ENCODE measurements around the gene PPM1G.
A peak's percentile ranks its signal among the peaks of the same experiment; 100 is the strongest.

The PPM1G gene

GRCh38 chr2:27412419-27413152 lies 3.2 kb upstream of the PPM1G start:
- H3K27me3 ChIP-seq (ENCODE audit: low read depth, low read length) = 0 out of 2 replicates have a peak, but pooled peaks cover 2% of the 10 kb centered on the region
- no peak overlapping the region for H3K9ac ChIP-seq (ENCODE audit: low read length)
- TF ChIP-seq CTCF (IDR thresholded peaks at IDR 0.05; ENCODE audit: low read depth, low read length) (no peak), EZH2phosphoT487 (IDR thresholded peaks at IDR 0.05; ENCODE audit: low read depth) (no peak)
- no peak overlapping the region for H3K4me3 ChIP-seq (ENCODE audit: low read length)
- no peaks in the 10 kb centered on the region for H3K9me3 ChIP-seq (ENCODE audit: insufficient read depth, low read length)
- peaks cover 12% of the 10 kb centered on the region for H3K4me1 ChIP-seq (ENCODE audit: low read length)
- no peak overlapping the region for H2AFZ ChIP-seq (ENCODE audit: low read depth, low read length)
- H3K4me2 ChIP-seq (ENCODE audit: low read length) = no peak overlapping the region
- peaks cover under 1% of the 10 kb centered on the region for H3K36me3 ChIP-seq (replicated peaks; ENCODE audit: low read depth, low read length)
- peaks cover 18% of the 10 kb centered on the region for H3K79me2 ChIP-seq (ENCODE audit: low read length)
- peaks cover 10% of the 10 kb centered on the region for H4K20me1 ChIP-seq (ENCODE audit: insufficient read depth, low read length)
- no peak overlapping the region for H3K27ac ChIP-seq (ENCODE audit: low read length)

GRCh38 chr2:27408601-27409320 lies 630 bp downstream of the PPM1G start:
- Histone ChIP-seq H3K4me1 (ENCODE audit: low read length) (peaks cover 19% of the 10 kb centered on the region), H3K27me3 (ENCODE audit: low read depth, low read length) (0 out of 2 replicates have a peak, but pooled peaks cover 2% of the 10 kb centered on the region), H3K9me3 (ENCODE audit: insufficient read depth, low read length) (no peaks in the 10 kb centered on the region), H3K4me2 (ENCODE audit: low read length) (peak overlapping the region; percentile 84), H4K20me1 (ENCODE audit: insufficient read depth, low read length) (peaks cover 39% of the 10 kb centered on the region), H3K27ac (ENCODE audit: low read length) (peak overlapping the region; percentile 71), H3K9ac (ENCODE audit: low read length) (peak overlapping the region; percentile 95), H3K4me3 (ENCODE audit: low read length) (peak overlapping the region; percentile 89), H3K79me2 (ENCODE audit: low read length) (peaks cover 56% of the 10 kb centered on the region), H3K36me3 (replicated peaks; ENCODE audit: low read depth, low read length) (peaks cover 20% of the 10 kb centered on the region), H2AFZ (ENCODE audit: low read depth, low read length) (peak overlapping the region; percentile 6; the same call in 1 of the 2 replicates)
- TF ChIP-seq EZH2phosphoT487 (IDR thresholded peaks at IDR 0.05; ENCODE audit: low read depth) = no peak
- no peak for TF ChIP-seq CTCF (IDR thresholded peaks at IDR 0.05; ENCODE audit: low read depth, low read length)

- Histone ChIP-seq H3K27ac (ENCODE audit: low read length) (peak overlapping the region; percentile 71), H3K4me1 (ENCODE audit: low read length) (peaks cover 19% of the 10 kb centered on the region), H3K9ac (ENCODE audit: low read length) (peak overlapping the region; percentile 95), H3K27me3 (ENCODE audit: low read depth, low read length) (0 out of 2 replicates have a peak, but pooled peaks cover 2% of the 10 kb centered on the region), H3K4me2 (ENCODE audit: low read length) (peak overlapping the region; percentile 84), H2AFZ (ENCODE audit: low read depth, low read length) (no peak overlapping the region), H3K36me3 (replicated peaks; ENCODE audit: low read depth, low read length) (peaks cover 21% of the 10 kb centered on the region), H3K79me2 (ENCODE audit: low read length) (peaks cover 65% of the 10 kb centered on the region), H3K4me3 (ENCODE audit: low read length) (peak overlapping the region; percentile 89), H4K20me1 (ENCODE audit: insufficient read depth, low read length) (peaks cover 43% of the 10 kb centered on the region), H3K9me3 (ENCODE audit: insufficient read depth, low read length) (no peaks in the 10 kb centered on the region)
- TF ChIP-seq EZH2phosphoT487 (IDR thresholded peaks at IDR 0.05; ENCODE audit: low read depth) (no peak), CTCF (IDR thresholded peaks at IDR 0.05; ENCODE audit: low read depth, low read length) (peak; percentile 24; the same call in 1 of the 2 replicates)
Observed at GRCh38 chr2:27407798-27408491, 1.4 kb downstream of the PPM1G start.

Data from OCI-LY3 (cell line).